ENCODE results near the gene FBXO5. TPM values are rescaled to one million over a fixed set of nuclear protein-coding genes. Genes with fewer than 3 reads are reported as not detected.

The FBXO5 gene
- polyA plus RNA-seq, 1 donor (not counting 4 experiments of a cell fraction or from before 2014, with no cell fraction given), result 9.0 TPM

DNA sequence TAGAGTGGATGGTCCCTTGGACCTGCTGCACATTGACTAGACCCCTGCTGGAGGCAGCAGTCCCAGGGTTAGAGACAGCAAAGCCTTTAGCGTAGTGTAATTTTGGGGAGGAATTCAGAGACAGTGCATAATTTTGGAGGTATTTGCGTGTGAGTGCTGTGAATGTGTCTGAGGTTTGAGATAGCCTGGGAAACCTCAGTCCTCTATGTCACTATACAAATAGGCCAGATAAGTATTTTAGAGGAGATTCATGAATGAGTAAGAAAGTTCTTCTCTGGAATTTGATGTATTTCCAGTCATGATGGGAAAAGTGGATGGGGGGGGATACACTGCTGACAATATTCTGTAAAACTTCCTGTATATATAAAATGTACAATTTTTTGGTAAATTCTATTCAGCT, 45.4 kb upstream of the FBXO5 start:
- no peak for DNase-seq (ENCODE audit: low read depth, low spot score)
- Histone ChIP-seq H3K9me3 (ENCODE audit: control insufficient read depth, low read depth, low read length) (no peaks in the 10 kb centered on the region), H4K20me1 (ENCODE audit: control insufficient read depth, extremely low read depth, insufficient read depth, low read length) (no peaks in the 10 kb centered on the region), H2AFZ (ENCODE audit: control insufficient read depth, low read length) (no peak overlapping the region), H3K79me2 (ENCODE audit: control insufficient read depth, insufficient read depth, low read length) (no peaks in the 10 kb centered on the region), H3K36me3 (ENCODE audit: control insufficient read depth in 2 of 2, extremely low read depth in 1 of 2, insufficient read depth in 2 of 2, low read length in 2 of 2) (no peaks in the 10 kb centered on the region), H3K4me3 (ENCODE audit: control insufficient read depth in 2 of 3, extremely low read depth in 1 of 3, insufficient read depth in 2 of 3, low read depth in 1 of 3, low read length in 3 of 3) (no peak overlapping the region), H3K9me1 (ENCODE audit: control insufficient read depth, extremely low read depth, insufficient read depth, low read length) (no peaks in the 10 kb centered on the region), H3K4me1 (ENCODE audit: control insufficient read depth, extremely low read depth, insufficient read depth, low read length) (no peaks in the 10 kb centered on the region), H3K27me3 (ENCODE audit: control insufficient read depth, extremely low read depth, insufficient read depth, low read length) (no peaks in the 10 kb centered on the region), H3K9ac (ENCODE audit: control insufficient read depth, extremely low read depth, insufficient read depth, low read length) (no peak overlapping the region), H3K4me2 (ENCODE audit: control insufficient read depth, extremely low read depth, insufficient read depth, low read depth, low read length) (no peak overlapping the region), H3K27ac (ENCODE audit: control insufficient read depth, insufficient read depth, low read length) (no peak overlapping the region)
- TF ChIP-seq, protein P1, sequence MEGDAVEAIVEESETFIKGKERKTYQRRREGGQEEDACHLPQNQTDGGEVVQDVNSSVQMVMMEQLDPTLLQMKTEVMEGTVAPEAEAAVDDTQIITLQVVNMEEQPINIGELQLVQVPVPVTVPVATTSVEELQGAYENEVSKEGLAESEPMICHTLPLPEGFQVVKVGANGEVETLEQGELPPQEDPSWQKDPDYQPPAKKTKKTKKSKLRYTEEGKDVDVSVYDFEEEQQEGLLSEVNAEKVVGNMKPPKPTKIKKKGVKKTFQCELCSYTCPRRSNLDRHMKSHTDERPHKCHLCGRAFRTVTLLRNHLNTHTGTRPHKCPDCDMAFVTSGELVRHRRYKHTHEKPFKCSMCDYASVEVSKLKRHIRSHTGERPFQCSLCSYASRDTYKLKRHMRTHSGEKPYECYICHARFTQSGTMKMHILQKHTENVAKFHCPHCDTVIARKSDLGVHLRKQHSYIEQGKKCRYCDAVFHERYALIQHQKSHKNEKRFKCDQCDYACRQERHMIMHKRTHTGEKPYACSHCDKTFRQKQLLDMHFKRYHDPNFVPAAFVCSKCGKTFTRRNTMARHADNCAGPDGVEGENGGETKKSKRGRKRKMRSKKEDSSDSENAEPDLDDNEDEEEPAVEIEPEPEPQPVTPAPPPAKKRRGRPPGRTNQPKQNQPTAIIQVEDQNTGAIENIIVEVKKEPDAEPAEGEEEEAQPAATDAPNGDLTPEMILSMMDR (optimal IDR thresholded peaks at IDR 0.05 in 1 of 3, IDR thresholded peaks at IDR 0.05 in 1 of 3, conservative IDR thresholded peaks at IDR 0.05 in 1 of 3; ENCODE audit: extremely low read depth in 1 of 3, insufficient read depth in 2 of 3, low read length in 3 of 3), result no peak
- no peak for TF ChIP-seq EZH2 (IDR thresholded peaks at IDR 0.05; ENCODE audit: low read length)
- FAIRE-seq, result no peak
- dilution Hi-C loops (cut with MboI; ENCODE audit: extremely low pct_ligation_motif_present, low sequenced_read_pairs), result loop anchor here (25.0 kb wide), 1 partner anchor 184 kb away; no protein-coding TSS in a partner anchor

DNA sequence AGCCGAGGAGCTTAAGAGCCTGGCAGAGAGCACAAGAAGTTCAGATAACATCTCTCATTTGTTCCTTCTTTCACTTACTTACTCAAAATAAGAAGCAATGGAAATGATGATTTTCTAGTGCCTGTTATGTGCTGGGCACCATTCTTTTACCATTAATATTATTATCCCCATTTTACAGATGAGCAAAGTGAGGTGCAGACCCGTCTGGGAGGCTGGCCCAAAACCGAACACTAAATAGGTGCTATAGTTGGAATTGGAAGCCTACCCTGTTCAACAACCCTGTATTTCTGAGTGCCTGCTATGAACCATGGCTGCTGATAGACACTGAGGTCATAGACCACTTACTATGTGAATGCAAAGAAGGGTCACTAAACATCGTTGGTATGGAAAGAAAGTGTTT, 44.6 kb upstream of the FBXO5 start:
- FAIRE-seq (no peak), DNase-seq (ENCODE audit: low read depth, low spot score) (no peak)
- no peak overlapping the region for H3K4me3 ChIP-seq (ENCODE audit: control insufficient read depth in 2 of 3, extremely low read depth in 1 of 3, insufficient read depth in 2 of 3, low read depth in 1 of 3, low read length in 3 of 3)
- no peaks in the 10 kb centered on the region for H3K27me3 ChIP-seq (ENCODE audit: control insufficient read depth, extremely low read depth, insufficient read depth, low read length)
- no peaks in the 10 kb centered on the region for H3K36me3 ChIP-seq (ENCODE audit: control insufficient read depth in 2 of 2, extremely low read depth in 1 of 2, insufficient read depth in 2 of 2, low read length in 2 of 2)
- H3K4me1 ChIP-seq (ENCODE audit: control insufficient read depth, extremely low read depth, insufficient read depth, low read length), result no peaks in the 10 kb centered on the region
- H3K9me1 ChIP-seq (ENCODE audit: control insufficient read depth, extremely low read depth, insufficient read depth, low read length), result no peaks in the 10 kb centered on the region
- H3K4me2 ChIP-seq (ENCODE audit: control insufficient read depth, extremely low read depth, insufficient read depth, low read depth, low read length), result no peak overlapping the region
- TF ChIP-seq, protein P1 (optimal IDR thresholded peaks at IDR 0.05 in 1 of 3, IDR thresholded peaks at IDR 0.05 in 1 of 3, conservative IDR thresholded peaks at IDR 0.05 in 1 of 3; ENCODE audit: extremely low read depth in 1 of 3, insufficient read depth in 2 of 3, low read length in 3 of 3), result no peak
- no peak for TF ChIP-seq EZH2 (IDR thresholded peaks at IDR 0.05; ENCODE audit: low read length)
- H3K79me2 ChIP-seq (ENCODE audit: control insufficient read depth, insufficient read depth, low read length), result no peaks in the 10 kb centered on the region
- dilution Hi-C loops (cut with MboI; ENCODE audit: extremely low pct_ligation_motif_present, low sequenced_read_pairs), result loop anchor here (25.0 kb wide), 1 partner anchor 185 kb away; no protein-coding TSS in a partner anchor
- H3K9me3 ChIP-seq (ENCODE audit: control insufficient read depth, low read depth, low read length), result no peaks in the 10 kb centered on the region
- no peak overlapping the region for H2AFZ ChIP-seq (ENCODE audit: control insufficient read depth, low read length)
- no peaks in the 10 kb centered on the region for H4K20me1 ChIP-seq (ENCODE audit: control insufficient read depth, extremely low read depth, insufficient read depth, low read length)
- no peak overlapping the region for H3K9ac ChIP-seq (ENCODE audit: control insufficient read depth, extremely low read depth, insufficient read depth, low read length)
- no peak overlapping the region for H3K27ac ChIP-seq (ENCODE audit: control insufficient read depth, insufficient read depth, low read length)
